Activated T-helper 17 cell treated with anti-CD3 and anti-CD28 coated beads, Interleukin-2, amount 50 U/mL, for 72 hours (primary cell): Measurements from ENCODE around the gene SHC2. TPM values are rescaled to one million over a fixed set of nuclear protein-coding genes. Genes with fewer than 3 reads are reported as not detected.
"Not testable (repeated sequence)": the region's sequence is repeated elsewhere in the genome, so short reads cannot be mapped to it uniquely, and the experiment has no call there.

ENCODE experiments used
- ATAC-seq: fragments of 150-1000 bp; cut with Tn5 transposase; replicated peaks from 2 replicates; pipeline ENCODE4 v1.10.0; 2021; ENCODE audit warnings: mild to moderate bottlenecking, moderate library complexity
- H3K27ac Mint-ChIP-seq: one replicate; pipeline ENCODE4 v1.8.0; 2022; ENCODE audit warnings: mixed read lengths
- H3K27me3 Mint-ChIP-seq: one replicate; pipeline ENCODE4 v1.8.0; 2022; ENCODE audit warnings: mixed read lengths
- H3K36me3 Mint-ChIP-seq: one replicate; pipeline ENCODE4 v1.8.0; 2022; ENCODE audit warnings: low read depth, mild to moderate bottlenecking, mixed read lengths
- H3K4me1 Mint-ChIP-seq: one replicate; pipeline ENCODE4 v1.8.0; 2022; ENCODE audit warnings: mixed read lengths
- H3K4me3 Mint-ChIP-seq: one replicate; pipeline ENCODE4 v1.8.0; 2022; ENCODE audit warnings: mild to moderate bottlenecking, mixed read lengths
- H3K9me3 Mint-ChIP-seq: one replicate; pipeline ENCODE4 v1.8.0; 2022; ENCODE audit warnings: mixed read lengths
- total RNA-seq, 2 donors: library from RNA; stranded (reverse); gene quantifications; one replicate each; pipeline ENCODE4 v1.2.3, GENCODE V29; 2022

SHC2 gene
- total RNA-seq, 2 donors from 2014 or later = 0.26 TPM; not detected in 1

- Mint-ChIP-seq H3K9me3 (peaks cover 15% of the 10 kb centered on the region), H3K27ac (no peak overlapping the region), H3K36me3 (peaks cover 9% of the 10 kb centered on the region), H3K27me3 (no peaks in the 10 kb centered on the region), H3K4me1 (peaks cover 18% of the 10 kb centered on the region), H3K4me3 (no peak overlapping the region)
- no peak for ATAC-seq
Measured at GRCh38 chr19:483332-484072, 22.7 kb upstream of the SHC2 start.

- no peak for ATAC-seq
- H3K27me3 Mint-ChIP-seq = no peaks in the 10 kb centered on the region
- peaks cover 9% of the 10 kb centered on the region for H3K36me3 Mint-ChIP-seq
- peaks cover 18% of the 10 kb centered on the region for H3K4me1 Mint-ChIP-seq
- peaks cover 15% of the 10 kb centered on the region for H3K9me3 Mint-ChIP-seq
- H3K27ac Mint-ChIP-seq = no peak overlapping the region
- H3K4me3 Mint-ChIP-seq = no peak overlapping the region
Measured at GRCh38 chr19:482186-483041, 21.6 kb upstream of the SHC2 start.

GRCh38 chr19:481100-481499, 20.3 kb upstream of the SHC2 start:
- ATAC-seq, H3K27me3 Mint-ChIP-seq, H3K36me3 Mint-ChIP-seq: not testable (repeated sequence)
- Mint-ChIP-seq H3K4me1 (peaks cover 18% of the 10 kb centered on the region), H3K27ac (peak overlapping the region; percentile 92), H3K4me3 (peak overlapping the region; percentile 21), H3K9me3 (peaks cover 15% of the 10 kb centered on the region)

GRCh38 chr19:480016-480855, 19.4 kb upstream of the SHC2 start:
- peak overlapping the region; percentile 21 for H3K4me3 Mint-ChIP-seq
- peak overlapping the region; percentile 92 for H3K27ac Mint-ChIP-seq
- H3K27me3 Mint-ChIP-seq = peaks cover 2% of the 10 kb centered on the region
- peak; percentile 44 for ATAC-seq
- H3K4me1 Mint-ChIP-seq = peaks cover 18% of the 10 kb centered on the region
- peaks cover 15% of the 10 kb centered on the region for H3K9me3 Mint-ChIP-seq
- H3K36me3 Mint-ChIP-seq = peaks cover 9% of the 10 kb centered on the region

- no peak for ATAC-seq
- Mint-ChIP-seq H3K9me3 (peaks cover 15% of the 10 kb centered on the region), H3K4me1 (peaks cover 18% of the 10 kb centered on the region), H3K4me3 (no peak overlapping the region), H3K27me3 (peaks cover 5% of the 10 kb centered on the region), H3K36me3 (peaks cover 9% of the 10 kb centered on the region), H3K27ac (no peak overlapping the region)
Measured at GRCh38 chr19:478976-479375, 18.1 kb upstream of the SHC2 start.

GRCh38 chr19:478236-478903, 17.5 kb upstream of the SHC2 start:
- H3K9me3 Mint-ChIP-seq = peaks cover 15% of the 10 kb centered on the region
- ATAC-seq = no peak
- H3K36me3 Mint-ChIP-seq = peaks cover 9% of the 10 kb centered on the region
- H3K4me1 Mint-ChIP-seq = peaks cover 18% of the 10 kb centered on the region
- no peak overlapping the region for H3K27ac Mint-ChIP-seq
- no peak overlapping the region for H3K4me3 Mint-ChIP-seq
- peaks cover 5% of the 10 kb centered on the region for H3K27me3 Mint-ChIP-seq

- ATAC-seq = no peak
- no peak overlapping the region for H3K27ac Mint-ChIP-seq
- peaks cover 5% of the 10 kb centered on the region for H3K36me3 Mint-ChIP-seq
- H3K4me1 Mint-ChIP-seq = peaks cover 7% of the 10 kb centered on the region
- H3K9me3 Mint-ChIP-seq = peaks cover 6% of the 10 kb centered on the region
- no peak overlapping the region for H3K4me3 Mint-ChIP-seq
- peaks cover 5% of the 10 kb centered on the region for H3K27me3 Mint-ChIP-seq
Measured at GRCh38 chr19:475360-475759, 14.5 kb upstream of the SHC2 start.

- ATAC-seq = no peak
- Mint-ChIP-seq H3K27ac (no peak overlapping the region), H3K4me1 (no peaks in the 10 kb centered on the region), H3K36me3 (no peaks in the 10 kb centered on the region), H3K4me3 (no peak overlapping the region), H3K27me3 (peaks cover 5% of the 10 kb centered on the region), H3K9me3 (no peaks in the 10 kb centered on the region)
Measured at GRCh38 chr19:474126-475078, 13.6 kb upstream of the SHC2 start.

GRCh38 chr19:472005-472858, 11.4 kb upstream of the SHC2 start:
- no peaks in the 10 kb centered on the region for H3K9me3 Mint-ChIP-seq
- H3K27me3 Mint-ChIP-seq = peaks cover 5% of the 10 kb centered on the region
- H3K4me1 Mint-ChIP-seq = no peaks in the 10 kb centered on the region
- no peaks in the 10 kb centered on the region for H3K36me3 Mint-ChIP-seq
- ATAC-seq = no peak
- no peak overlapping the region for H3K4me3 Mint-ChIP-seq
- no peak overlapping the region for H3K27ac Mint-ChIP-seq

- Mint-ChIP-seq H3K36me3 (no peaks in the 10 kb centered on the region), H3K4me1 (no peaks in the 10 kb centered on the region), H3K27ac (no peak overlapping the region), H3K9me3 (no peaks in the 10 kb centered on the region), H3K27me3 (peaks cover 5% of the 10 kb centered on the region), H3K4me3 (no peak overlapping the region)
- ATAC-seq = no peak
Measured at GRCh38 chr19:470701-471100, 9.9 kb upstream of the SHC2 start.

GRCh38 chr19:469833-470232, 9.0 kb upstream of the SHC2 start:
- H3K27ac Mint-ChIP-seq = no peak overlapping the region
- no peaks in the 10 kb centered on the region for H3K9me3 Mint-ChIP-seq
- no peaks in the 10 kb centered on the region for H3K4me1 Mint-ChIP-seq
- ATAC-seq = no peak
- no peak overlapping the region for H3K4me3 Mint-ChIP-seq
- H3K27me3 Mint-ChIP-seq = no peaks in the 10 kb centered on the region
- H3K36me3 Mint-ChIP-seq = no peaks in the 10 kb centered on the region

- ATAC-seq = no peak
- H3K27ac Mint-ChIP-seq = no peak overlapping the region
- H3K9me3 Mint-ChIP-seq = no peaks in the 10 kb centered on the region
- H3K36me3 Mint-ChIP-seq = no peaks in the 10 kb centered on the region
- H3K4me1 Mint-ChIP-seq = no peaks in the 10 kb centered on the region
- H3K4me3 Mint-ChIP-seq = no peak overlapping the region
- H3K27me3 Mint-ChIP-seq = no peaks in the 10 kb centered on the region
Measured at GRCh38 chr19:468587-469256, 7.9 kb upstream of the SHC2 start.
